Measurements from ENCODE around the gene EVI5L.
"Not testable (repeated sequence)": the region's sequence is repeated elsewhere in the genome, so short reads cannot be mapped to it uniquely, and the experiment has no call there.

Gene EVI5L

DNA sequence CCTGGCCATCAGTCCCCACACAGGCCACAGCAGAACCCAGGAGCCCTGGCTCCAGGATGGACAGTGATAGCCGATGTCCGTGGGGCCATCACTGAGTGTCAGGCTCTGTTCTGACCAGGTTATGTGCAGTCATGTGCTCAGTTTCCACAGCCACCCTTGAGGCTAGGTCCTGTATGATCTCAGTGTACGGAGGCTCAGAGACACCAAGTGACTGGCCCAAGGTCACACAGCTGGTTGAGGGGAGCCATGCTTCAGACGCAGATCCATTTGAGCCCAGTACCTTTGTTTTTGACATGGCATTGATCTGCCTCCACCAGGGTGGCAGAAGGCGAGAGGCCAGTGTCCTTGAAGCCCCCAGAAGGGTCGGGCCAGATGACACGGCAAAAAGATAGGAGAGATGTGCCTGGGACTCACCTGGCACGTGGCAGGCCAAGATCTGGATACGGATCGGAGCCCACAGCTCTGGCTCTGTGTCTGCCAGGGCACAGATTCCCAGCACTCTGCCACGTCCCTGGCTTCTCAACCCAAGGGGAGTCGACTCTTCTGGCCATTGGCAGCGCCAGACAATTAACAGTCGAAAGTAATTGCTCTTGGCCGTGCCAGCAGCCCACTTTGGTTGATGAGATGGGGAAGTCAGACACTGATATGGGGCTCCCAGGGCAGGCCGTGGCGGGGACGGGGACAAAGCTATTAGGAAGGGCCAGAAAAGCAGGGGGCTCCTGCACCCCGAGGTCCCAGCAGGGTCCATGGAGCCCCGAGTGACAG, 15.6 kb downstream of the EVI5L start:
- no peak for DNase-seq (ENCODE audit: low read depth, low spot score)

DNA sequence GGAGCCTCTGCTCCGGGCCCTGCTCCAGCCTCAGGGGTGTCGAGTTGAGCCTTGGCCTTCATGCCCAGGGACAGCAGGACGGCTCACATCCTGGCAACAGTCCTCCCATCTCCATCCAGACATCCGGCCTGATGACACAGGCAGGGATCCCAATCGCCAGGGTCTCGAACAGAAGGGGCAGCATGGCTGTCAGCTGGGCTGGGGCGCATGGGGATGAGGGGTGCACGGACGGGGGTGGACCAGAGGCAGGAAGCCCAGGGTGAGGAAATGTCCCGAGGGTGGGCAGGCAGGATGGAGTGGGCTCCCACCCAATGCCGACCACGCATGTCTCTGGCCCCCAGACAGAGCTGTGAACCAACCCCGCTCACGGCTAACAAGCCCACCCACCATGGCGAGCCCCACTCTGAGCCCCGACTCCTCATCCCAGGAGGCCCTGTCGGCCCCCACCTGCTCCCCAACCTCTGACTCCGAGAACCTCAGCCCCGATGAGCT, 16.2 kb downstream of the EVI5L start:
- DNase-seq (ENCODE audit: low read depth, low spot score): no peak

- DNase-seq (ENCODE audit: low read depth, low spot score): no peak
Measured at GRCh38 chr19:7847664-7848063, 17.6 kb downstream of the EVI5L start.

DNA sequence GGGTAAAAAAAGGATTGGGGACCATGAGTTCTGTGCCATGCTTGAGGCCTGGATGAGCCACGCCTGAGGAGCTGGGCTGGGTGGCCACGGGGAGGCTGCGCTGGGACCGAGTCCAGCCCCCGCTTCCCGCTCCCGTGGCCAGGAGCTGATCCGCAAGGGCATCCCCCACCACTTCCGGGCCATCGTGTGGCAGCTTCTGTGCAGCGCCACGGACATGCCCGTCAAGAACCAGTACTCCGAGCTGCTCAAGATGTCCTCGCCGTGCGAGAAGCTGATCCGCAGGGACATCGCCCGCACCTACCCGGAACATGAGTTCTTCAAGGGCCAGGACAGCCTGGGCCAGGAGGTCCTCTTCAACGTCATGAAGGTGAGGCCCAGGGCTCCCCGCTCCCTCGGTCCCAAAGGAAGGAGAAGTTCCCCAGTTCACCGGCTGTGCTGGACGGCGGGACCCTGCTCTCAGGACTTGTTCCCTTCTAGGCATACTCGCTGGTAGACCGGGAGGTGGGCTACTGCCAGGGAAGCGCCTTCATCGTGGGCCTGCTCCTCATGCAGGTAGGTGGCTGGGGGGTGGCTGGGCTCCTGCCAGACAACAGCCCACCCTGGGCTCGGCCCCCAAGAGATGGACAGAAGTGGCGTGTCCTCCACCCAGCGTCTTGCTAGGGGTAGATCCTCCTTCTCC, 18.9 kb downstream of the EVI5L start:
- DNase-seq (ENCODE audit: low read depth, low spot score): no peak

GRCh38 chr19:7849631-7849999, 19.6 kb downstream of the EVI5L start:
- no peak for DNase-seq (ENCODE audit: low read depth, low spot score)

GRCh38 chr19:7850000-7850813, 20.2 kb downstream of the EVI5L start:
- DNase-seq (ENCODE audit: low read depth, low spot score): no peak

GRCh38 chr19:7850945-7851622, 21.1 kb downstream of the EVI5L start:
- no peak for DNase-seq (ENCODE audit: low read depth, low spot score)

- DNase-seq (ENCODE audit: low read depth, low spot score): no peak
Measured at GRCh38 chr19:7851623-7852500, 21.8 kb downstream of the EVI5L start.

GRCh38 chr19:7852851-7853769, 23.1 kb downstream of the EVI5L start:
- DNase-seq (ENCODE audit: low read depth, low spot score): no peak

DNA sequence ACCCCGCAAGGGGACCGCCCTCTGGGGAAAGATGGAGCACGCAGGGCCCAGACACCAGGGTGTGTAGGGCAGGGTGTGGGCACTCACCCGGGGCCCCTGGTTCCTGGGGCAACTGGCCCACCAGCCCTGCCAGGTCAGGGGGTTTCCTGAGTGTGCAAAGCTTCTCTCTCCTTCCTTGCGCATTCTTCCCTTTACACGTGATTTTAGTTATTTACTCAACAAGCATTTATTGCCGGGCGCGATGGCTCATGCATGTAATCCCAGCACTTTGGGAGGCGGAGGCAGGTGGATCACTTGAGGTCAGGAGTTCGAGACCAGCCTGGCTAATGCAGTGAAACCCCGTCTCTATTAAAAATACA, 23.7 kb downstream of the EVI5L start:
- DNase-seq (ENCODE audit: low read depth, low spot score): no peak

- no peak for DNase-seq (ENCODE audit: low read depth, low spot score)
Measured at GRCh38 chr19:7855426-7856108, 25.5 kb downstream of the EVI5L start.

- no peak for DNase-seq (ENCODE audit: low read depth, low spot score)
Measured at GRCh38 chr19:7856109-7856591, 26.1 kb downstream of the EVI5L start.

DNA sequence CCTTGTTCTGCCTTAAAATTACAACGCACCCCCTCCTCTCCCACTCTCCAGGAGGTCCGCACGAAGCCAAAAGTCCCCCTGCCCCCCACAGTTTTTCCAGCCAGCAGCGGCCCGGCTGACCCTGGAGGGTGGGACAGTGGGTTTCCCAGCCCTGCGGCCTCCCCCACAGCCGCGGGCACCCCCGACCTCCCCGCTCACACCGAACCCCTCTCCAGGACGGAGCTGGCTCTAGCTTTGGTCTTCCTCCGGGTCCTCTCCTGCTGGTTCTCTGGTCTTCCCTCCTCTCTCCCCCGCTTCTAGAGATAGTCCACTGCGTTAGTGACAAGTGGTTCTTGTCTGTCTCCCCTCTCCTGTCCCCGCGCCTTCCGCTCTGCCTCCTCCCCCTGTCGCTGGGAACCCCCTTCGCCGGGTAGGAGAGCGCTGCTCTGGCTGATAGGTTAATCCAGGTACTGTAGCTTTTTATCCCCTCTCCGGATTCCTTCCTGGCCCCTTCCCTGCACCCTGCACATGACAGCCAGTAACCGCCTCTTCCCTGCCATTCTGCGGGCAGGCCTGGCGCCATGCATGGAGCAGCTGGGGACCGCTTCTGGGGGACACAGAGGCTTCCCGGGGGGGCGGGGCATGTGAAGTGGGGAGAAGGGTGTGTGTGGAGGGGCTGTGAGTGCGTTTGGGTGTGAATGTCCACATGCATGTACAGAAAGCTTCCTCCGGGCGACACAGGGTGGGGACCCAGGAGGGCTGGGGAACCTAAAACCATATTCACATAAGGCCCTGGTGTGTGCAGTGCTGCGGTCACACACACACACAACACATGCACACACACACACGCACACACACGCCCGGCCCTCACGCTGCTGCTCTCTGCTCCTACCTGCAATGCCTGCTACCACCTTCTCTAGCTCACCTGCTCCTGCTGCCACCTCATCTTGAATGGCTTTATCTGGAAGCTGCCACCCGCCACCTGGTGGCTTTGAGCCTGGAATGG, 27.0 kb downstream of the EVI5L start:
- DNase-seq (ENCODE audit: low read depth, low spot score): no peak

GRCh38 chr19:7857727-7858108, 27.7 kb downstream of the EVI5L start:
- no peak for DNase-seq (ENCODE audit: low read depth, low spot score)

GRCh38 chr19:7858109-7858770, 28.2 kb downstream of the EVI5L start:
- DNase-seq (ENCODE audit: low read depth, low spot score): no peak

- not testable (repeated sequence) for DNase-seq (ENCODE audit: low read depth, low spot score)
Measured at GRCh38 chr19:7859087-7859486, 29.1 kb downstream of the EVI5L start.

Data from iPS DF 19.7 (cell line).